HepG2 (cell line): Measurements from ENCODE around the gene GPR143. TPM values are rescaled to one million over a fixed set of nuclear protein-coding genes. Genes with fewer than 3 reads are reported as not detected.

Experiments used
- ATAC-seq: fragments of 200-7000 bp; cut with Tn5 transposase; 3 replicates; pipeline ENCODE4 v1.9.1; 2020; ENCODE audit warnings: mild to moderate bottlenecking, moderate library complexity
- BruUV-seq: library from RNA; stranded (reverse); fragments of 400-500 nt; replicated peaks from 2 replicates; lab custom pipeline; 2021; lab: Mats Ljungman, UMichigan
- CTCF ChIA-PET: fragments of 300-600 bp; formaldehyde crosslinking; extraction: SDS; loops from one replicate; lab custom pipeline; 2021; ENCODE audit warnings: low total read pairs, inconsistent platforms, low intra/inter-chr PET ratio; lab: Yijun Ruan, JAX
- POLR2A ChIA-PET: fragments of 350-600 bp; sonication (Branson Sonifier 250); formaldehyde crosslinking; loops from one replicate; lab custom pipeline; 2020; ENCODE audit warnings: antibody characterized with exemption, inconsistent platforms; lab: Yijun Ruan, JAX
- DNase-seq: peaks from one replicate; pipeline ENCODE4 v3.0.0-alpha.2; 2015; ENCODE audit warnings: low spot score
- FAIRE-seq: peaks from 3 replicates; lab custom pipeline; 2011; peaks lifted over from hg19 to GRCh38; lab: Jason Lieb, UNC
- H2AFZ ChIP-seq: one replicate; pipeline ENCODE4 v1.6.1; 2011; ENCODE audit warnings: low read length, inconsistent platforms
- H3K27ac ChIP-seq: fragments of 300-600 bp; 3 replicates; pipeline ENCODE4 v1.8.0; 2011; ENCODE audit warnings: mixed run types, mild to moderate bottlenecking, mixed read lengths, low read length, inconsistent platforms; ENCODE audit not compliant: insufficient read depth; ENCODE audit errors: extremely low read length
- H3K27me3 ChIP-seq, 2 experiments: fragments of 200-600 bp in 1 of 2; 2 replicates in 1 of 2; 3 replicates in 1 of 2; pipeline versions ENCODE4 v1.6.0 to v1.8.0; 2011; ENCODE audit warnings: low read length in 2 of 2, mild to moderate bottlenecking in 2 of 2, moderate library complexity in 2 of 2, inconsistent platforms in 1 of 2; ENCODE audit not compliant: insufficient read depth in 2 of 2, control insufficient read depth in 1 of 2
- H3K36me3 ChIP-seq, 2 experiments: fragments of 200-600 bp in 1 of 2; replicated peaks in 1 of 2; 2 replicates in 1 of 2; 3 replicates in 1 of 2; pipeline versions ENCODE4 v1.5.1 to v1.8.0; 2011; ENCODE audit warnings: low read length in 2 of 2, inconsistent platforms in 1 of 2; ENCODE audit not compliant: insufficient read depth in 2 of 2, control insufficient read depth in 1 of 2
- H3K4me1 ChIP-seq: 2 replicates; pipeline ENCODE4 v1.5.1; 2012; ENCODE audit warnings: low read length, inconsistent platforms; ENCODE audit not compliant: insufficient read depth
- H3K4me2 ChIP-seq: 2 replicates; pipeline ENCODE4 v1.6.0; 2011; ENCODE audit warnings: low read depth, low read length, inconsistent platforms
- H3K4me3 ChIP-seq, 3 experiments: fragments of 200-600 bp in 1 of 3; sonication (generic), shearing (Covaris generic) in 1 of 3; replicated peaks in 1 of 3; 2 replicates each; pipeline ENCODE4 v1.5.1; 2011 to 2016; ENCODE audit warnings: low read length in 3 of 3, inconsistent platforms in 2 of 3, low read depth in 2 of 3, mild to moderate bottlenecking in 2 of 3, control low read depth in 1 of 3, mixed read lengths in 1 of 3; ENCODE audit not compliant: insufficient read depth in 1 of 3
- H3K79me2 ChIP-seq: one replicate; pipeline ENCODE4 v1.6.1; 2011; ENCODE audit warnings: low read length, inconsistent platforms; ENCODE audit not compliant: insufficient read depth
- H3K9ac ChIP-seq: 2 replicates; pipeline ENCODE4 v1.6.0; 2011; ENCODE audit warnings: mild to moderate bottlenecking, low read depth, low read length, inconsistent platforms; ENCODE audit not compliant: insufficient read depth
- H3K9me3 ChIP-seq: 2 replicates; pipeline ENCODE4 v1.5.1; 2012; ENCODE audit warnings: mild to moderate bottlenecking, low read length
- H4K20me1 ChIP-seq: 2 replicates; pipeline ENCODE4 v1.6.0; 2011; ENCODE audit warnings: inconsistent platforms, mild to moderate bottlenecking, low read length, moderate library complexity; ENCODE audit not compliant: insufficient read depth
- FOXA1 ChIP-seq, 2 experiments: fragments of 450-650 bp in 1 of 2; sonication (generic) in 1 of 2; formaldehyde crosslinking in 1 of 2; IDR thresholded peaks; 2 replicates each; pipeline versions ENCODE4 v1.4.0 to v1.6.1; 2016 to 2020; ENCODE audit warnings: missing genetic modification reagents in 1 of 2
- FOXA3 ChIP-seq: IDR thresholded peaks from 2 replicates; pipeline ENCODE4 v1.6.1; 2016; ENCODE audit warnings: missing genetic modification reagents, missing compliant biosample characterization
- GLI4 ChIP-seq: sonication (generic); formaldehyde crosslinking; IDR thresholded peaks from 2 replicates; pipeline ENCODE4 v1.5.1; 2020; ENCODE audit warnings: missing genetic modification reagents, mild to moderate bottlenecking, moderate library complexity, borderline replicate concordance
- HNRNPH1 ChIP-seq: fragments of 200-400 bp; formaldehyde crosslinking; optimal IDR thresholded peaks from 2 replicates; pipeline ENCODE3; 2017; ENCODE audit warnings: mild to moderate bottlenecking, low read depth, low read length
- ISX ChIP-seq: sonication (generic); formaldehyde crosslinking; conservative IDR thresholded peaks from 2 replicates; pipeline ENCODE4 v1.5.0; 2020; ENCODE audit warnings: missing genetic modification reagents
- KDM5B ChIP-seq: sonication (generic); formaldehyde crosslinking; IDR thresholded peaks from 2 replicates; pipeline ENCODE4 v1.4.0; 2020; ENCODE audit warnings: missing genetic modification reagents, mild to moderate bottlenecking, borderline replicate concordance
- MAFF ChIP-seq: IDR thresholded peaks from 2 replicates; pipeline ENCODE4 v1.6.1; 2011; ENCODE audit warnings: low read depth, low read length, improper control_type of control experiment
- MAFK ChIP-seq, 2 experiments: IDR thresholded peaks in 1 of 2; conservative IDR thresholded peaks in 1 of 2; 2 replicates each; pipeline ENCODE4 v1.6.1; 2011; ENCODE audit warnings: improper control_type of control experiment in 2 of 2, low read length in 2 of 2
- RFXANK ChIP-seq: IDR thresholded peaks from 2 replicates; pipeline ENCODE4 v1.6.1; 2016
- SOX6 ChIP-seq, 2 experiments: fragments of 450-650 bp in 1 of 2; sonication (generic) in 1 of 2; formaldehyde crosslinking in 1 of 2; IDR thresholded peaks; 2 replicates each; pipeline versions ENCODE4 v1.4.0 to v1.6.1; 2017 to 2020; ENCODE audit warnings: antibody characterized with exemption in 1 of 2, mild to moderate bottlenecking in 1 of 2, missing genetic modification reagents in 1 of 2
- STAT5B ChIP-seq: sonication (generic); formaldehyde crosslinking; IDR thresholded peaks from 2 replicates; pipeline ENCODE4 v1.4.0; 2020; ENCODE audit warnings: missing genetic modification reagents
- ZBTB14 ChIP-seq: sonication (generic); formaldehyde crosslinking; IDR thresholded peaks from 2 replicates; pipeline ENCODE4 v1.4.0; 2020; ENCODE audit warnings: missing genetic modification reagents
- ZFX ChIP-seq: sonication (generic); formaldehyde crosslinking; IDR thresholded peaks from 2 replicates; pipeline ENCODE4 v1.4.0; 2020; ENCODE audit warnings: mild to moderate bottlenecking, low read depth, missing genetic modification reagents, moderate library complexity
- ZFY ChIP-seq: sonication (generic); formaldehyde crosslinking; IDR thresholded peaks from 2 replicates; pipeline ENCODE4 v1.4.0; 2020; ENCODE audit warnings: missing genetic modification reagents
- ZNF441 ChIP-seq: sonication (generic); formaldehyde crosslinking; IDR thresholded peaks from 2 replicates; pipeline ENCODE4 v1.7.0; 2021; ENCODE audit warnings: missing genetic modification reagents, borderline replicate concordance
- ZNF550 ChIP-seq: sonication (generic); formaldehyde crosslinking; IDR thresholded peaks from 2 replicates; pipeline ENCODE4 v1.4.0; 2020; ENCODE audit warnings: mild to moderate bottlenecking, missing genetic modification reagents, borderline replicate concordance
- ZNF687 ChIP-seq: sonication (generic); formaldehyde crosslinking; IDR thresholded peaks from 2 replicates; pipeline ENCODE4 v1.5.1; 2020; ENCODE audit warnings: mild to moderate bottlenecking, missing genetic modification reagents, moderate library complexity
- WGBS: methylation state at CpG from one replicate; pipeline ENCODE4 v1.1.6; 2017; ENCODE audit warnings: low lambda C conversion rate; 5-methylcytosine and 5-hydroxymethylcytosine counted together
- in situ Hi-C: cut with HindIII; loops from 2 replicates; pipeline ENCODE4 v1.10.0; 2017; ENCODE audit warnings: low pct_unique_long_range_greater_than_20kb; ENCODE audit not compliant: extremely low pct_ligation_motif_present
- intact Hi-C: fragments of 100-400 bp; cut with micrococcal nuclease; formaldehyde crosslinking; loops from one replicate; pipeline ENCODE4 v1.10.0; 2022; ENCODE audit not compliant: unreplicated experiment
- polyA plus RNA-seq, 8 experiments: library from polyadenylated mRNA; depleted of rRNA in 3 of 8; stranded (reverse) in 7 of 8; unstranded in 1 of 8; fragments of >200 nt; fragmentation: Illumina TruSeq in 4 of 8; extraction: Trizol in 4 of 8; gene quantifications; 2 replicates each; pipeline versions ENCODE4 v1.2.1 to v1.2.3, GENCODE V29; 2011 to 2016; ENCODE audit warnings: low read depth in 4 of 8, missing spikeins in 1 of 8, mixed read lengths in 1 of 8; ENCODE audit not compliant: insufficient read depth in 1 of 8
- total RNA-seq, 5 experiments: library from RNA; depleted of rRNA; stranded (reverse); fragments of >200 nt; fragmentation: Illumina TruSeq; extraction: Trizol; gene quantifications; 2 replicates each; pipeline ENCODE4 v1.2.3, GENCODE V29; 2016; ENCODE audit warnings: low read depth in 1 of 5

The GPR143 gene
- total and polyA plus RNA-seq, 2 of the 13 experiments (the other 11 are each of a cell fraction or from before 2014, with no cell fraction given) = 0.30 to 0.89 TPM

- TF ChIP-seq MAFK (conservative IDR thresholded peaks at IDR 0.05 in 1 of 2, IDR thresholded peaks at IDR 0.05 in 1 of 2; ENCODE audit: low read length in 2 of 2) = peak; percentile 64 to 66
- no peak for TF ChIP-seq SOX6 (IDR thresholded peaks at IDR 0.05)
- TF ChIP-seq SOX6 (CRISPR knock-in tag; IDR thresholded peaks at IDR 0.05) = peak; percentile 14; the same call in 1 of the 2 replicates
- no peak for TF ChIP-seq ISX (CRISPR knock-in tag)
- TF ChIP-seq FOXA3 (CRISPR knock-in tag) = peak; percentile 51
- TF ChIP-seq ZBTB14 (CRISPR knock-in tag) = no peak
- no peak for TF ChIP-seq ZNF550
- no peak for TF ChIP-seq STAT5B (CRISPR knock-in tag)
- peak; percentile 68 for TF ChIP-seq MAFF
- no peak for TF ChIP-seq GLI4 (CRISPR knock-in tag)
- TF ChIP-seq FOXA1 (IDR thresholded peaks at IDR 0.05) = no peak
- TF ChIP-seq FOXA1 (CRISPR knock-in tag; IDR thresholded peaks at IDR 0.05) = peak; percentile 64; the same call in 1 of the 2 replicates
Measured at GRCh38 chrX:9788911-9789310, 23.3 kb upstream of the GPR143 start (continued).

- no peak for FAIRE-seq
- TF ChIP-seq ZFY (CRISPR knock-in tag) (peak; percentile 36; the same call in 1 of the 2 replicates), ZFX (CRISPR knock-in tag) (peak; percentile 47; the same call in 1 of the 2 replicates), RFXANK (no peak), ZNF441 (CRISPR knock-in tag) (no peak), HNRNPH1 (no peak), KDM5B (0 out of 2 replicates have a peak, but pooled peaks have one; percentile 20), ZNF687 (CRISPR knock-in tag) (0 out of 2 replicates have a peak, but pooled peaks have one; percentile 17)
Measured at GRCh38 chrX:9786798-9787635, 21.4 kb upstream of the GPR143 start.

More at GRCh38 chrX:9786798-9787635, 21.4 kb upstream of the GPR143 start:
- H3K79me2 ChIP-seq = peaks cover 16% of the 10 kb centered on the region
- no peaks in the 10 kb centered on the region; a peak in 1 of 5 replicates for H3K27me3 ChIP-seq
- no TSS peak for BruUV-seq
- POLR2A ChIA-PET = interaction anchor here (1.2 to 1.6 kb wide), 3 partner anchors 11 to 60 kb away, joined by 3 to 5 read pairs (median 4); no protein-coding TSS in a partner anchor
- H3K4me3 ChIP-seq = peak overlapping the region; percentile 68 to 76 (median 71)
- H2AFZ ChIP-seq = no peak overlapping the region
- peak; percentile 50 for ATAC-seq
- H3K9ac ChIP-seq = peak overlapping the region; percentile 73
- H3K4me2 ChIP-seq = peak overlapping the region; percentile 70
- 0% methylated on average over 8 of the region's 45 CpGs for WGBS
- H3K4me1 ChIP-seq = peaks cover 22% of the 10 kb centered on the region
- H3K9me3 ChIP-seq = no peaks in the 10 kb centered on the region
- in situ Hi-C loops (no loop called here), intact Hi-C loops (loop anchor here (5.0 kb wide), 1 partner anchor 60 kb away; no protein-coding TSS in a partner anchor)
- no peaks in the 10 kb centered on the region for H4K20me1 ChIP-seq
- no peak for DNase-seq
- no peaks in the 10 kb centered on the region for H3K36me3 ChIP-seq
- CTCF ChIA-PET = no interaction called here
- peak overlapping the region; percentile 51 for H3K27ac ChIP-seq
